Loucy (cell line): ENCODE results near the gene PDCD2L.
"Not testable (repeated sequence)": the region's sequence is repeated elsewhere in the genome, so short reads cannot be mapped to it uniquely, and the experiment has no call there.

Experiments
- EZH2phosphoT487 ChIP-seq: fragments of 200-600 bp; IDR thresholded peaks from 2 replicates; pipeline ENCODE4 v1.6.1; 2018; ENCODE audit warnings: antibody characterized with exemption, mild to moderate bottlenecking, moderate library complexity, borderline replicate concordance
- TF ChIP-seq, protein P1 (sequence below): fragments of 200-600 bp; sonication (generic); conservative IDR thresholded peaks from 2 replicates; pipeline ENCODE4 v1.5.1; 2014; ENCODE audit warnings: mild to moderate bottlenecking, antibody characterized with exemption, low read length

DNA sequence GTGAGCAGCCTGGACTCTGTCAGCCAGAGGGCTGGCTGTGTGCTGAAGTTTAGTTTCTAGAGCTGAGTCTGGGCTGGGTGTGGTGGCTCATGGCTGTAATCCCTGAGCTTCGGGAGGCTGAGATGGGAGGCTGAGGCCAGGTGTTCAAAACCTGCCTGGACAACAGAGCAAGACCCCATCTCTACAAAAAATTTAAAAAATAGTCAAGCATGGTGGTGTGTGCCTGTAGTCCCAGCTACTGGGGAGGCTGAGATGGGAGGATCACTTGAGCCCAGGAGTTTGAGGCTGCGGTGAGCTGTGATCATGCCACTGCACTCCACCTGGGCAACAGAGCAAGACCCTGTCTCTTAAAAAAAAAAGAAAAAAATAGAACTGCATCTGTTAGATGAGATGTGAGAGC is 15.5 kb upstream of the PDCD2L start:
- TF ChIP-seq, protein P1, sequence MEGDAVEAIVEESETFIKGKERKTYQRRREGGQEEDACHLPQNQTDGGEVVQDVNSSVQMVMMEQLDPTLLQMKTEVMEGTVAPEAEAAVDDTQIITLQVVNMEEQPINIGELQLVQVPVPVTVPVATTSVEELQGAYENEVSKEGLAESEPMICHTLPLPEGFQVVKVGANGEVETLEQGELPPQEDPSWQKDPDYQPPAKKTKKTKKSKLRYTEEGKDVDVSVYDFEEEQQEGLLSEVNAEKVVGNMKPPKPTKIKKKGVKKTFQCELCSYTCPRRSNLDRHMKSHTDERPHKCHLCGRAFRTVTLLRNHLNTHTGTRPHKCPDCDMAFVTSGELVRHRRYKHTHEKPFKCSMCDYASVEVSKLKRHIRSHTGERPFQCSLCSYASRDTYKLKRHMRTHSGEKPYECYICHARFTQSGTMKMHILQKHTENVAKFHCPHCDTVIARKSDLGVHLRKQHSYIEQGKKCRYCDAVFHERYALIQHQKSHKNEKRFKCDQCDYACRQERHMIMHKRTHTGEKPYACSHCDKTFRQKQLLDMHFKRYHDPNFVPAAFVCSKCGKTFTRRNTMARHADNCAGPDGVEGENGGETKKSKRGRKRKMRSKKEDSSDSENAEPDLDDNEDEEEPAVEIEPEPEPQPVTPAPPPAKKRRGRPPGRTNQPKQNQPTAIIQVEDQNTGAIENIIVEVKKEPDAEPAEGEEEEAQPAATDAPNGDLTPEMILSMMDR, result not testable (repeated sequence)
- not testable (repeated sequence) for TF ChIP-seq EZH2phosphoT487
